GM19043 (cell line): ENCODE data around the gene NFE2.
"Not testable (repeated sequence)": the region's sequence is repeated elsewhere in the genome, so short reads cannot be mapped to it uniquely, and the experiment has no call there.

Experiments used
- ATAC-seq: cut with Tn5 transposase; IDR thresholded peaks from one replicate; pipeline ENCODE4 v1.9.1; 2021; ENCODE audit warnings: low read depth; ENCODE audit not compliant: unreplicated experiment

The NFE2 gene

GRCh38 chr12:54300732-54301427 lies at the start of gene NFE2:
TSS of gene NFE2 (minus strand) at chr12:54301015. CDS start at chr12:54295248, 5,767 bp downstream.
- no peak for ATAC-seq

GRCh38 chr12:54349679-54350078 lies 48.9 kb upstream of the NFE2 start:
- no peak for ATAC-seq

DNA sequence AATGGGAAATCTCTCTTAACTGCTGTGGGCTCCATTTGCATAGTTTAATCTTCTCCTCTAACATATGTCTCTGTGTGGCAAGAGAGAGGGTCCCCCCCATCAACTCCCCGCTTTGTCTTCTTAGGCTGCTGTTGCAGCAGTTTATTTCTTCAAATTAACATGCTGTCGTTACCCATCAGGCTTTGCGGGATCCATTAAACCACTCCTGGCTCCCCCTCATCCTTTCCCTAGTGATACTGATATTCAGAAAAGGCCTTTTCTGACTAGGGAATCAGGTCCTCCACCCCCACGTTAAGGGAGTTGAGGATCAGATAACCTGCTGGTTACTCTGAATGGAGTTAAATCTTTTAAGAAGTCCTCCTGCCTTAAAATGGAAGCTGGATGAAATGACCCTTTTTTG lies 48.2 kb upstream of the NFE2 start:
- no peak for ATAC-seq

- no peak for ATAC-seq
These were observed 40.8 kb upstream of the NFE2 start for GRCh38 chr12:54341378-54342300.

GRCh38 chr12:54340846-54341245 lies 40.0 kb upstream of the NFE2 start:
- ATAC-seq = no peak

DNA sequence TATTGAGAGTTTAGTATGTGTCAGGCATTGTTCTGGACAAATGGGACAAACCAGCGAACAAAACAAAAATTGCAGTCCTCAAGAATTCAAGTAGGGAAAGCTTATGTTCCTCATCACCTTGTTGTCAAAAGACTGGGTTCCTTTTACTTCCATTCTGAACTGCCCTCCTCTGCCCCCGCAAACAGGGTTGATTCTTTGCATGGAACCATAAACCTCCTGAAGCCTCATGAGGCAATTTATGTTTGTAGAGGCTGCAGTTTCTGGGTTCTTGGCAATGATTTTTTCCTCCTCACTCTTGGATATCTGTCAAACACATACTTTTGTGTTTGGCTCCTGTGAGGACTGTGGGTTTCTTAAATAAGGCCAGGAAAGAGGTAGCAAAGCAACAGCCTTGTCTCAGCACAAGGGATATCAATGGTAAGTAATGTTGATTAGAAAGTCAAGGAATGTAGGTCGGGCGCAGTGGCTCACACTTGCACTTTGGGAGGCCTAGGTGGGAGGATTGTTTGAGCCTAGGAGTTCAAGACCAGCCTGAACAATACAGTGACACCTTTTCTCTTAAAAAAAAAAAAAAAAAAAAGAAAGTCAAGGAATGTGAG lies 38.0 kb upstream of the NFE2 start:
- ATAC-seq = no peak

DNA sequence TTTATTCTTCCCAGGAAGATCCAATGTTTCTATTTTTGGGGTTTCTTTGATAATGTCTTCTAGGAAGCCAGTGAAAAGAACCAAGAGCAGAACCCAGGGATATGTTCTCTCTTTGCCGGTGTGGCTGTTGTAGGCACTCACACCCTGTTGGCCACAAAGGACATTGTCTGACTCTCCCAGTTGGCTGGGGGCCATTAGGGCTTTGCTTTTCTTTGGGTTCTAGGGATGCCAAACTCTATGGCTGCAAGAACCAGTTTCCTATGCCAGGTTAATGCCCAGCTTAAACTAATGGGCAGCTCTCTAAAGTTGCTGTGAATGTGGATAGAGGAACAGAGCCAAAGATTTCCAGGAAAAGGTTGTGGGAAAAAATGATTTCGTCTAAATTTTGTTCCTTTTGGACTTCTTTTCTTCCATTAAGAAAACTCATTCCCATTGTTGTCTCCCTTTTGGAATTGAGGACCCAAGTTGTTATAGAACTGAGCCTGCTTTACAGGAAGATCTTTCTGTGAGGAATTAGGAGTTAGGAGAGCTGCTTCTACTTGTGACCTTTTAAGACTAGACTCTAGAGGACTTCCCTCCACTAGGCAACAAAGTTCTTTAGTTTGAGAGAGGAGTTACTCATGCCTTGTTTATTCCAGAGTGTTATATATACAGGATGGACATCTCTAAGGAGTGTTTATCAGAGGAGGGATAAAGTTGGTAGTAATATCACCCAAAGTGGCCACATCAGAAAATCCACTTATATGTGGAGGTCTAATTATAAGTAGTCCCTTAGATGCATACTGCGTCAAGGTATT lies 37.2 kb upstream of the NFE2 start:
- no peak for ATAC-seq

DNA sequence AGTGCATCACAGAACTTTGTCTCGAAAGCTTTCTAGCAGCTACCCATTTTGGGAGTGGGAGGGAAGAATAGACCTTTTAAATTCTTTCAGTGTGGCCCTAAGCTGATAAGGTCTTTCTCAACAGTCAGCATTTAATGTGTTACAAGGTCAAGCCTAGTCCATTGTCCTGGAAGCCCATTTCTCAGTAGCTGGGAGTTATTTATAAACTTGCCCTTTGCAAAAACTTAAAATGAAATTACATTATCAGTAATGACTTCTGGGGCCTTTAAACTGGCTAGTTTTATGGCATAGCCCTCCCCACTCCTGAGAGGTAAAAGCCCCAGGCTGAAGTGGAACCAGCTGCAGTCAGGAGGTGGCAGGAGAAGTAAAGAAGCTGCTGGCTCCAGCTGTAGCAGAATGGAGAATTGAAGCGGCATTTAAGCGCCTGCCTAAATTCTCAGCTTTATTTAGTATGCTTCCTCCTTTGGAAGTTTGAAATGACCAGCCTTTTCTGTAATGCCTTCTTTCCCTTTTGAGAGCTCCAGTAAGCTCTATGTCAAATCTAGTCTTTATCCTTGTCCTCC lies 36.5 kb upstream of the NFE2 start:
- no peak for ATAC-seq

DNA sequence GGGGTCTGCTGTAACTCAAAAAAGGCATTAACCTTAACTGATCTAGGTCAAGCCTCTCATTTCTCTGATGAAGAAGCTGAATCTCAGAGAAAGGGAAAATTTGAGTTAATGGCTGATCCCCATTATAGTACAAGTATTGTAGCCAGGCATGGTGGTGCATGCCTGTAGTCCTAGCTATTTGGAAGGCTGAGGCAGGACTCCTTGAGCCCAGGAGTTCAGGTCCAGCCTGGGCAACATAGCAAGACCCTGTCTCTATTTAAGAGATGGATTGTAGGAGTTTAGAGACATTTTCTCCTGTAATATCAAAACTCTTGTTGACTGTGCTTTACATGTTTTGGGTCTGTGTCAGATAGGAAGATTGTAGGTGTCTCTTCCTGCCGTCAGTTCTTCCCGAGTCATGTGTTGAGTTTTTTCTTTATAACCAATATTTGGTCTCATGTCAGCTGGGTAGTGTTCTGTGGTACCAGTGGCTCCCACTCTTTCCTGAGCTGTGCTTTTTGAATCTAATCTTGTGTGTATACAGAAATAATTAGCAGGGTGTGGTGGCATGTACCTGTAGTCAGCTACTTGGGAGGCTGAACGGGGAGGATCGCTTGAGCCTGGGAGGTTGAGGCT lies 32.7 kb upstream of the NFE2 start:
- ATAC-seq = no peak

GRCh38 chr12:54331461-54331860 lies 30.6 kb upstream of the NFE2 start:
- no peak for ATAC-seq

GRCh38 chr12:54330442-54330841 lies 29.6 kb upstream of the NFE2 start:
- no peak for ATAC-seq

DNA sequence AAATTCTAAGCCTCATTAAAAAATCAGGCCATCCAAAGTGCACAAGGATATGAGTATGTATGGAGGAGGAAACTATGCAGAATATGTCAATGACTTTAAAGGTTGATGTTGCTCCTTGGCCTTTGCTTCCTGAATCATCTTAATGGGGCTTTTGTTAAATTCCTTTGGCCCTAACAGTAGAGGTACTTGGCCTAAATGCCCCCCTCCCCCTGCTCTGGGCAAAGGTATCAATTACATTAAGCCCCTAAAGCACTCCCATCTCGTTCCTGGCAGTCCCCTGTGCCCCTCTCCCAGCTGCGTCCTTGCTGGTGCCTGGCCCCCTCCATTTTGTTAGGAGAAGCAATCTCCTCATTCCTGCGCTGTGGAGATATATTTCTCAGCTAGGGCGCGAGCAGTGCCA lies 28.9 kb upstream of the NFE2 start:
- no peak for ATAC-seq

DNA sequence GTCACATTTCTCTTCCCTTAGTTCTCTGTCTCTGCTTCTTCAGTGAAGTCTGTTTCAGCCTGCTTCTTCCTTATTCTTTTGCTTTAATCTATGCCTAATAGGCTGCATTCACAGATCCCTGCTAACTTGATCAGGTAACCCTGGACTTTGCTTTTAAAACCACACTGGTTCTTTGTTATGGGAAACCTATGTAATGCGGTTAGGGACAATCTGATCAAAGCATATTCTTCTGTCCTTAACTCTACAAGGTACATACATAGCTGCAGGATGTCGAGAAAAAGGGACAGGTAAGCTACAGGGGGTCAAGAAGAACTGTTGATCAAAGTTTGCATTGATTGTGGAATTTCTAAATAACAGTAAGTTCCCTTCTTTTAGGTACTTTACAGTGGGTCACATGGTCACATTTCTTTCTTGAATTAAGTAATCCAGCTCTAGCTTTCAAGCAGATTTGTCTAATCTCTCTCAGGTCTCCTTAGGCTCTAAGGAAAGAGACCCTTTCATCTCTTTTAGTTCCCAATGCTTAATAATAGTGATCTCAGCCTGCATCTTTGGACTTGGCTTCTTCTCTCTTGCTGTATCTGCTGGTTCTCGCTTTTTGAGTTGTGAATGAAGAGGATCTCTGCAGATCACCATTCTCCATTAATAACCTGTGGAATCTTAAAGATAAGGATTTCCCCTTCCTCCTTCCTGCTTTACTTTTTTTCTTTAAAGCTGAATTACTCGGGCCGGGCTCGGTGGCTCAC lies 28.0 kb upstream of the NFE2 start:
- no peak for ATAC-seq

DNA sequence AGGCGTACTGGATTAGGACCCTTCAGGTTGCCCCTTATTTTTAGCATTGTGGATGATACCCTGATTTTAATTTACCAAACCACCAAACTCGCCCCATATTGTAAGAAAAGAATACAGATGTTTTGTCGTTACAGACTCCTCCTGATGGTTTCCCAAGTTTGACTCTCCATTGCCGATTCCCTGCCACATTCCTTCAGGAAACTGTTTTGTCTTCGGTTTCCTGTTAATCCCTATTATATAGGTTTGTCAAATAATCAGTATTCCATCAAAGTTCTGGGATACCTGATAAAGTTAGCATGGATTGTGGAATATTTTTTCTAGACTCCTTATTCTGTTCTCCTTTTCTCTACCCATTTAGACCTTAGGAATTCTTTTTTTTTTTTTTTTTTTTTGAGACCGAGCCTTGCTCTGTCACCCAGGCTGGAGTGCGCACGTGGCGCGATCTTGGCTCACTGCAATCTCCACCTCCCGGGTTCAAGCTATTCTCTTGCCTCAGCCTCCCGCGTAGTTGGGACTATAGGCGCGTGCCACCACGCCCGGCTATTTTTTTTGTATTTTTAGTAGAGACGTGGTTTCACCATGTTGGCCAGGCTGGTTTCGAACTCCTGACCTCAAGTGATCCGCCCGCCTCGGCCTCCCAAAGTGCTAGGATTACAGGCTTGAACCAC lies 24.8 kb upstream of the NFE2 start:
- ATAC-seq = not testable (repeated sequence)

- peak; percentile 100 for ATAC-seq
These were observed 24.0 kb upstream of the NFE2 start, which contains the start of gene COPZ1 for GRCh38 chr12:54324617-54325441. TSS of gene COPZ1 (plus strand) at chr12:54325131. CDS start at chr12:54325164, 33 bp downstream.

DNA sequence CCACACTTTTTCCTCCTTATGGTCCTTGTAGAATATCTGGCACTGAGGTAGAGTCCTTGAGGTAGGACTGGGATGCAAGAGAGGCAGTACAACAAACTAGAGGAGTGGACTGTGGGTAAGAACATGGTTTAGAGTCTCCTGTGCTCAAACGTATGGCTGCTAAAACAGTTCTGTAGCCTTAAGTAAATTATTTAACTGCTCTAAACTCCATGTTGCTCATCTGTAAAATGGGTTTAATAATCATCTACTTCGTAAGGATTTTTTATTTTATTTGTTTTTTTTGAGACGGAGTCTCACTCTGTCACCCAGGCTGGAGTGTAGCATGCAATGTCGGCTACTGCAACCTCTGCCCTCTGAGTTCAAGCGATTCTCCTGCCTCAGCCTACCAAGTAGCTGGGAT lies 20.5 kb upstream of the NFE2 start:
- no peak for ATAC-seq

DNA sequence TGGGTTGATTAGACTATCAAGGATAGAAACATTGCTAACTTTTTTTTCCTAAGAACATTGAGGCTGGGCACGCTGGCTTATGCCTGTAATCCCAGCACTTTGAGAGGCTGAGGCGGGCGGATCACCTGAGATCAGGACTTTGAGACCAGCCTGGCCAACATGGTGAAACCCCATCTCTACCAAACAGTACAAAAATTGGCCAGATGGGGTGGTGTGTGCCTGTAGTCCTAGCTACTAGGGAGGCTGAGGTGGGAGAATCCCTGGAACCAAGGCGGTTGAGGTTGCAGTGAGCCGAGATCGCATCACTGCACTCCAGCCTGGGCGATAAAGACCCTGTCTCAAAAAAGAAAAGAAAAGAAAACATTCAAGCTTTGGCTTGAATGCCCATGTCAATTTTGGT lies 11.5 kb upstream of the NFE2 start:
- not testable (repeated sequence) for ATAC-seq

- no peak for ATAC-seq
These were observed 10.2 kb upstream of the NFE2 start for GRCh38 chr12:54311051-54311450.
